IgD-negative memory B cell (primary cell): ENCODE results near the gene EPN1. TPM values are rescaled to one million over a fixed set of nuclear protein-coding genes. Genes with fewer than 3 reads are reported as not detected.
A peak's percentile ranks its signal among the peaks of the same experiment; 100 is the strongest.

Experiments used
- H3K27ac Mint-ChIP-seq, 3 donors: one replicate each; pipeline ENCODE4 v1.8.0; 2020 to 2022; ENCODE audit warnings: mild to moderate bottlenecking in 3 of 3, mixed read lengths in 3 of 3, moderate library complexity in 1 of 3
- H3K27me3 Mint-ChIP-seq: one replicate; pipeline ENCODE4 v1.8.0; 2021; ENCODE audit warnings: mixed read lengths
- H3K36me3 Mint-ChIP-seq: one replicate; pipeline ENCODE4 v1.8.0; 2020; ENCODE audit warnings: mild to moderate bottlenecking, mixed read lengths
- H3K4me1 Mint-ChIP-seq, 3 donors: one replicate each; pipeline ENCODE4 v1.8.0; 2020 to 2022; ENCODE audit warnings: mixed read lengths in 3 of 3, mild to moderate bottlenecking in 1 of 3
- H3K4me3 Mint-ChIP-seq, 4 donors: one replicate each; pipeline ENCODE4 v1.8.0; 2020 to 2022; ENCODE audit warnings: mild to moderate bottlenecking in 4 of 4, mixed read lengths in 4 of 4, moderate library complexity in 3 of 4
- H3K9me3 Mint-ChIP-seq, 3 donors: one replicate each; pipeline ENCODE4 v1.8.0; 2020 to 2021; ENCODE audit warnings: mixed read lengths in 3 of 3, mild to moderate bottlenecking in 1 of 3
- polyA plus RNA-seq: library from polyadenylated mRNA; unstranded; fragments of 300-500 nt; fragmentation: Illumina TruSeq; gene quantifications from one replicate; pipeline ENCODE4 v1.2.3, GENCODE V29; 2021

EPN1 gene
- polyA plus RNA-seq, 1 donor from 2014 or later: 29.9 TPM

- H3K36me3 Mint-ChIP-seq: peaks cover 2% of the 10 kb centered on the region
- peaks cover 0 to 12% (median 8%) of the 10 kb centered on the region in 3 donors for H3K4me1 Mint-ChIP-seq
- H3K27ac Mint-ChIP-seq: peak overlapping the region in 1 of 3 donors; percentile 46
- no peak overlapping the region for H3K4me3 Mint-ChIP-seq
- no peaks in the 10 kb centered on the region for H3K27me3 Mint-ChIP-seq
- H3K9me3 Mint-ChIP-seq: no peaks in the 10 kb centered on the region
These were observed 10.8 kb downstream of the EPN1 start for GRCh38 chr19:55685776-55686175.

GRCh38 chr19:55686311-55687050 lies 11.5 kb downstream of the EPN1 start:
- Mint-ChIP-seq H3K9me3 (no peaks in the 10 kb centered on the region), H3K27ac (peak overlapping the region in 1 of 3 donors; percentile 91), H3K4me1 (peaks cover 0 to 12% (median 8%) of the 10 kb centered on the region in 3 donors), H3K4me3 (no peak overlapping the region), H3K27me3 (no peaks in the 10 kb centered on the region), H3K36me3 (peaks cover 2% of the 10 kb centered on the region)

GRCh38 chr19:55687281-55688201 lies 12.5 kb downstream of the EPN1 start:
- Mint-ChIP-seq H3K9me3 (no peaks in the 10 kb centered on the region), H3K36me3 (peaks cover 2% of the 10 kb centered on the region), H3K4me1 (peaks cover 0 to 11% (median 8%) of the 10 kb centered on the region in 3 donors), H3K4me3 (no peak overlapping the region), H3K27me3 (no peaks in the 10 kb centered on the region), H3K27ac (peak overlapping the region in 2 of 3 donors; percentile 14 to 53)

- Mint-ChIP-seq H3K4me1 (peaks cover 0 to 9% (median 6%) of the 10 kb centered on the region in 3 donors), H3K36me3 (no peaks in the 10 kb centered on the region), H3K27ac (peak overlapping the region in 2 of 3 donors; percentile 14 to 80), H3K4me3 (peak overlapping the region in 1 of 4 donors; percentile 70), H3K9me3 (no peaks in the 10 kb centered on the region), H3K27me3 (no peaks in the 10 kb centered on the region)
These were observed 13.6 kb downstream of the EPN1 start for GRCh38 chr19:55688422-55689218.

GRCh38 chr19:55689411-55690108 lies 14.5 kb downstream of the EPN1 start:
- Mint-ChIP-seq H3K4me1 (peaks cover 0 to 6% (median 6%) of the 10 kb centered on the region in 3 donors), H3K36me3 (no peaks in the 10 kb centered on the region), H3K27ac (no peak overlapping the region), H3K27me3 (no peaks in the 10 kb centered on the region), H3K4me3 (no peak overlapping the region), H3K9me3 (no peaks in the 10 kb centered on the region)

GRCh38 chr19:55690109-55690768 lies 15.2 kb downstream of the EPN1 start:
- Mint-ChIP-seq H3K27ac (no peak overlapping the region), H3K27me3 (no peaks in the 10 kb centered on the region), H3K9me3 (no peaks in the 10 kb centered on the region), H3K36me3 (no peaks in the 10 kb centered on the region), H3K4me3 (peak overlapping the region in 1 of 4 donors; percentile 5), H3K4me1 (peaks cover 0 to 6% (median 6%) of the 10 kb centered on the region in 3 donors)

GRCh38 chr19:55690769-55691545 lies 15.9 kb downstream of the EPN1 start:
- peaks cover 0 to 6% (median 6%) of the 10 kb centered on the region in 3 donors for H3K4me1 Mint-ChIP-seq
- no peaks in the 10 kb centered on the region for H3K36me3 Mint-ChIP-seq
- H3K27me3 Mint-ChIP-seq: no peaks in the 10 kb centered on the region
- peak overlapping the region in 1 of 3 donors; percentile 67 for H3K27ac Mint-ChIP-seq
- H3K4me3 Mint-ChIP-seq: no peak overlapping the region
- no peaks in the 10 kb centered on the region for H3K9me3 Mint-ChIP-seq

- Mint-ChIP-seq H3K27ac (peak overlapping the region in 1 of 3 donors; percentile 67), H3K36me3 (no peaks in the 10 kb centered on the region)
These were observed 16.8 kb downstream of the EPN1 start for GRCh38 chr19:55691561-55692481.

GRCh38 chr19:55692681-55693081 lies 17.7 kb downstream of the EPN1 start:
- Mint-ChIP-seq H3K4me3 (no peak overlapping the region), H3K27ac (peak overlapping the region in 1 of 3 donors; percentile 19), H3K9me3 (no peaks in the 10 kb centered on the region), H3K27me3 (no peaks in the 10 kb centered on the region), H3K4me1 (peaks cover 0 to 5% (median 4%) of the 10 kb centered on the region in 3 donors), H3K36me3 (peaks cover 2% of the 10 kb centered on the region)

More at GRCh38 chr19:55691561-55692481, 16.8 kb downstream of the EPN1 start:
- no peaks in the 10 kb centered on the region for H3K9me3 Mint-ChIP-seq
- H3K4me3 Mint-ChIP-seq: no peak overlapping the region
- H3K27me3 Mint-ChIP-seq: no peaks in the 10 kb centered on the region
- peaks cover 0 to 6% (median 6%) of the 10 kb centered on the region in 3 donors for H3K4me1 Mint-ChIP-seq

- H3K36me3 Mint-ChIP-seq: peaks cover 4% of the 10 kb centered on the region
- H3K9me3 Mint-ChIP-seq: no peaks in the 10 kb centered on the region
- no peak overlapping the region for H3K4me3 Mint-ChIP-seq
- peaks cover 0 to 4% (median 2%) of the 10 kb centered on the region in 3 donors for H3K4me1 Mint-ChIP-seq
- H3K27ac Mint-ChIP-seq: peak overlapping the region in 1 of 3 donors; percentile 19
- H3K27me3 Mint-ChIP-seq: no peaks in the 10 kb centered on the region
These were observed 18.4 kb downstream of the EPN1 start for GRCh38 chr19:55693336-55693974.

GRCh38 chr19:55694241-55694655 lies 19.2 kb downstream of the EPN1 start:
- H3K9me3 Mint-ChIP-seq: no peaks in the 10 kb centered on the region
- peaks cover 0 to 2% (median 0%) of the 10 kb centered on the region in 3 donors for H3K4me1 Mint-ChIP-seq
- H3K4me3 Mint-ChIP-seq: no peak overlapping the region
- no peaks in the 10 kb centered on the region for H3K27me3 Mint-ChIP-seq
- H3K27ac Mint-ChIP-seq: no peak overlapping the region
- H3K36me3 Mint-ChIP-seq: peaks cover 7% of the 10 kb centered on the region
